Measurements from ENCODE around the gene IFT43.

Gene IFT43

GRCh38 chr14:76089575-76089974, 104.0 kb downstream of the IFT43 start:
- H2BK15ac ChIP-seq (replicated peaks; ENCODE audit: low read depth) = no peak overlapping the region
- H3K18ac ChIP-seq (ENCODE audit: low read length) = no peak overlapping the region
- no peak overlapping the region for H4K8ac ChIP-seq (ENCODE audit: low read depth, low read length)
- no peaks in the 10 kb centered on the region for H3K36me3 ChIP-seq (ENCODE audit: control insufficient read depth, insufficient read depth, low read length)
- no peak overlapping the region for H2BK120ac ChIP-seq (ENCODE audit: low read depth, low read length)
- H2AK5ac ChIP-seq (ENCODE audit: low read length) = no peak overlapping the region
- no peak overlapping the region for H3K56ac ChIP-seq (ENCODE audit: low read length)
- no peak overlapping the region for H2BK5ac ChIP-seq (ENCODE audit: low read length)
- no peaks in the 10 kb centered on the region for H3K79me1 ChIP-seq (ENCODE audit: low read length)
- H3K9ac ChIP-seq (ENCODE audit: low read length) = no peak overlapping the region
- H3K4ac ChIP-seq (ENCODE audit: low read depth, low read length) = no peak overlapping the region
- DNase-seq = no peak
- no peaks in the 10 kb centered on the region for H3K27me3 ChIP-seq (ENCODE audit: insufficient read depth, low read length, poor library complexity)
- no CpG with 5 or more reads among the region's 6 CpGs for WGBS (ENCODE audit: extremely low coverage, insufficient coverage, low lambda C conversion rate)
- H3K79me2 ChIP-seq (ENCODE audit: control insufficient read depth, insufficient read depth, low read length) = no peaks in the 10 kb centered on the region
- H3K4me3 ChIP-seq (ENCODE audit: low read length) = no peak overlapping the region
- H3K27ac ChIP-seq (ENCODE audit: low read depth, low read length) = no peak overlapping the region
- no peak overlapping the region for H3K23ac ChIP-seq (ENCODE audit: low read length)
- no peaks in the 10 kb centered on the region for H3K4me1 ChIP-seq (ENCODE audit: control insufficient read depth, low read depth, low read length)
- H3K4me2 ChIP-seq (ENCODE audit: low read length) = no peak overlapping the region
- H4K5ac ChIP-seq (ENCODE audit: low read length) = no peak overlapping the region

GRCh38 chr14:76090616-76091391, 105.2 kb downstream of the IFT43 start:
- H3K56ac ChIP-seq (ENCODE audit: low read length) = peak overlapping the region; percentile 11
- no peaks in the 10 kb centered on the region for H3K36me3 ChIP-seq (ENCODE audit: control insufficient read depth, insufficient read depth, low read length)
- no peak overlapping the region for H3K18ac ChIP-seq (ENCODE audit: low read length)
- H3K79me1 ChIP-seq (ENCODE audit: low read length) = no peaks in the 10 kb centered on the region
- H3K27ac ChIP-seq (ENCODE audit: low read depth, low read length) = no peak overlapping the region
- H3K4me2 ChIP-seq (ENCODE audit: low read length) = no peak overlapping the region
- no peak overlapping the region for H3K23ac ChIP-seq (ENCODE audit: low read length)
- H4K8ac ChIP-seq (ENCODE audit: low read depth, low read length) = no peak overlapping the region
- no peak overlapping the region for H2AK5ac ChIP-seq (ENCODE audit: low read length)
- H2BK120ac ChIP-seq (ENCODE audit: low read depth, low read length) = no peak overlapping the region
- H3K4me1 ChIP-seq (ENCODE audit: control insufficient read depth, low read depth, low read length) = no peaks in the 10 kb centered on the region
- WGBS (ENCODE audit: extremely low coverage, insufficient coverage, low lambda C conversion rate) = no CpG with 5 or more reads among the region's 16 CpGs
- H4K5ac ChIP-seq (ENCODE audit: low read length) = no peak overlapping the region
- no peak overlapping the region for H2BK5ac ChIP-seq (ENCODE audit: low read length)
- no peak overlapping the region for H3K4me3 ChIP-seq (ENCODE audit: low read length)
- H3K27me3 ChIP-seq (ENCODE audit: insufficient read depth, low read length, poor library complexity) = no peaks in the 10 kb centered on the region
- no peak overlapping the region for H2BK15ac ChIP-seq (replicated peaks; ENCODE audit: low read depth)
- no peak overlapping the region for H3K9ac ChIP-seq (ENCODE audit: low read length)
- no peaks in the 10 kb centered on the region for H3K79me2 ChIP-seq (ENCODE audit: control insufficient read depth, insufficient read depth, low read length)
- H3K4ac ChIP-seq (ENCODE audit: low read depth, low read length) = no peak overlapping the region
- peak; percentile 22 for DNase-seq

GRCh38 chr14:76093077-76093476, 107.5 kb downstream of the IFT43 start:
- Histone ChIP-seq H3K56ac (ENCODE audit: low read length) (no peak overlapping the region), H3K27ac (ENCODE audit: low read depth, low read length) (no peak overlapping the region), H2AK5ac (ENCODE audit: low read length) (no peak overlapping the region), H3K79me1 (ENCODE audit: low read length) (no peaks in the 10 kb centered on the region), H3K27me3 (ENCODE audit: insufficient read depth, low read length, poor library complexity) (no peaks in the 10 kb centered on the region), H3K23ac (ENCODE audit: low read length) (no peak overlapping the region), H3K4me2 (ENCODE audit: low read length) (no peak overlapping the region), H2BK120ac (ENCODE audit: low read depth, low read length) (no peak overlapping the region), H3K79me2 (ENCODE audit: control insufficient read depth, insufficient read depth, low read length) (no peaks in the 10 kb centered on the region), H3K4ac (ENCODE audit: low read depth, low read length) (no peak overlapping the region), H3K18ac (ENCODE audit: low read length) (no peak overlapping the region), H2BK5ac (ENCODE audit: low read length) (no peak overlapping the region), H2BK15ac (replicated peaks; ENCODE audit: low read depth) (no peak overlapping the region), H4K8ac (ENCODE audit: low read depth, low read length) (no peak overlapping the region), H3K9ac (ENCODE audit: low read length) (no peak overlapping the region), H4K5ac (ENCODE audit: low read length) (no peak overlapping the region), H3K4me1 (ENCODE audit: control insufficient read depth, low read depth, low read length) (no peaks in the 10 kb centered on the region), H3K4me3 (ENCODE audit: low read length) (no peak overlapping the region), H3K36me3 (ENCODE audit: control insufficient read depth, insufficient read depth, low read length) (no peaks in the 10 kb centered on the region)
- WGBS (ENCODE audit: extremely low coverage, insufficient coverage, low lambda C conversion rate) = no CpG with 5 or more reads among the region's 2 CpGs
- no peak for DNase-seq

- Histone ChIP-seq H3K23ac (ENCODE audit: low read length) (no peak overlapping the region), H3K36me3 (ENCODE audit: control insufficient read depth, insufficient read depth, low read length) (no peaks in the 10 kb centered on the region), H3K4me3 (ENCODE audit: low read length) (no peak overlapping the region), H2BK5ac (ENCODE audit: low read length) (no peak overlapping the region), H2AK5ac (ENCODE audit: low read length) (no peak overlapping the region), H3K56ac (ENCODE audit: low read length) (no peak overlapping the region), H3K79me2 (ENCODE audit: control insufficient read depth, insufficient read depth, low read length) (no peaks in the 10 kb centered on the region), H3K9ac (ENCODE audit: low read length) (no peak overlapping the region), H3K4me1 (ENCODE audit: control insufficient read depth, low read depth, low read length) (no peaks in the 10 kb centered on the region), H4K5ac (ENCODE audit: low read length) (no peak overlapping the region), H3K27ac (ENCODE audit: low read depth, low read length) (no peak overlapping the region), H2BK15ac (replicated peaks; ENCODE audit: low read depth) (no peak overlapping the region), H3K79me1 (ENCODE audit: low read length) (no peaks in the 10 kb centered on the region), H2BK120ac (ENCODE audit: low read depth, low read length) (no peak overlapping the region), H3K27me3 (ENCODE audit: insufficient read depth, low read length, poor library complexity) (no peaks in the 10 kb centered on the region), H4K8ac (ENCODE audit: low read depth, low read length) (no peak overlapping the region), H3K18ac (ENCODE audit: low read length) (no peak overlapping the region), H3K4ac (ENCODE audit: low read depth, low read length) (no peak overlapping the region), H3K4me2 (ENCODE audit: low read length) (no peak overlapping the region)
- WGBS (ENCODE audit: extremely low coverage, insufficient coverage, low lambda C conversion rate) = no CpG with 5 or more reads among the region's 5 CpGs
- no peak for DNase-seq
Observed at GRCh38 chr14:76096257-76096656, 110.7 kb downstream of the IFT43 start.

- Histone ChIP-seq H2BK5ac (ENCODE audit: low read length) (no peak overlapping the region), H3K79me2 (ENCODE audit: control insufficient read depth, insufficient read depth, low read length) (no peaks in the 10 kb centered on the region), H3K56ac (ENCODE audit: low read length) (no peak overlapping the region), H3K27me3 (ENCODE audit: insufficient read depth, low read length, poor library complexity) (no peaks in the 10 kb centered on the region), H3K4me3 (ENCODE audit: low read length) (no peak overlapping the region), H3K36me3 (ENCODE audit: control insufficient read depth, insufficient read depth, low read length) (no peaks in the 10 kb centered on the region), H3K4ac (ENCODE audit: low read depth, low read length) (no peak overlapping the region), H3K4me2 (ENCODE audit: low read length) (no peak overlapping the region), H3K4me1 (ENCODE audit: control insufficient read depth, low read depth, low read length) (no peaks in the 10 kb centered on the region), H2BK15ac (replicated peaks; ENCODE audit: low read depth) (no peak overlapping the region), H3K18ac (ENCODE audit: low read length) (no peak overlapping the region), H2AK5ac (ENCODE audit: low read length) (no peak overlapping the region), H3K9ac (ENCODE audit: low read length) (no peak overlapping the region), H3K27ac (ENCODE audit: low read depth, low read length) (no peak overlapping the region), H4K5ac (ENCODE audit: low read length) (no peak overlapping the region), H3K79me1 (ENCODE audit: low read length) (no peaks in the 10 kb centered on the region), H3K23ac (ENCODE audit: low read length) (no peak overlapping the region), H2BK120ac (ENCODE audit: low read depth, low read length) (no peak overlapping the region), H4K8ac (ENCODE audit: low read depth, low read length) (no peak overlapping the region)
- WGBS (ENCODE audit: extremely low coverage, insufficient coverage, low lambda C conversion rate) = no CpG with 5 or more reads among the region's 7 CpGs
- DNase-seq = no peak
Observed at GRCh38 chr14:76097547-76097946, 112.0 kb downstream of the IFT43 start.

GRCh38 chr14:76098047-76098446, 112.5 kb downstream of the IFT43 start:
- no peak for DNase-seq
- no peak overlapping the region for H3K4me2 ChIP-seq (ENCODE audit: low read length)
- WGBS (ENCODE audit: extremely low coverage, insufficient coverage, low lambda C conversion rate) = no CpG with 5 or more reads among the region's 8 CpGs

More at GRCh38 chr14:76098047-76098446, 112.5 kb downstream of the IFT43 start:
- H3K4me1 ChIP-seq (ENCODE audit: control insufficient read depth, low read depth, low read length) = no peaks in the 10 kb centered on the region
- H3K18ac ChIP-seq (ENCODE audit: low read length) = no peak overlapping the region
- no peak overlapping the region for H2BK5ac ChIP-seq (ENCODE audit: low read length)
- H3K79me2 ChIP-seq (ENCODE audit: control insufficient read depth, insufficient read depth, low read length) = no peaks in the 10 kb centered on the region
- H3K27ac ChIP-seq (ENCODE audit: low read depth, low read length) = no peak overlapping the region
- no peak overlapping the region for H2AK5ac ChIP-seq (ENCODE audit: low read length)
- no peak overlapping the region for H3K4me3 ChIP-seq (ENCODE audit: low read length)
- H3K79me1 ChIP-seq (ENCODE audit: low read length) = no peaks in the 10 kb centered on the region
- H3K4ac ChIP-seq (ENCODE audit: low read depth, low read length) = no peak overlapping the region
- no peaks in the 10 kb centered on the region for H3K27me3 ChIP-seq (ENCODE audit: insufficient read depth, low read length, poor library complexity)
- H3K56ac ChIP-seq (ENCODE audit: low read length) = no peak overlapping the region
- no peak overlapping the region for H3K9ac ChIP-seq (ENCODE audit: low read length)
- no peak overlapping the region for H2BK15ac ChIP-seq (replicated peaks; ENCODE audit: low read depth)
- H3K23ac ChIP-seq (ENCODE audit: low read length) = no peak overlapping the region
- H4K5ac ChIP-seq (ENCODE audit: low read length) = no peak overlapping the region
- H4K8ac ChIP-seq (ENCODE audit: low read depth, low read length) = no peak overlapping the region
- no peaks in the 10 kb centered on the region for H3K36me3 ChIP-seq (ENCODE audit: control insufficient read depth, insufficient read depth, low read length)
- no peak overlapping the region for H2BK120ac ChIP-seq (ENCODE audit: low read depth, low read length)
